VCaP (cell line): ENCODE measurements around the gene MND1.
"Not testable (repeated sequence)": the region's sequence is repeated elsewhere in the genome, so short reads cannot be mapped to it uniquely, and the experiment has no call there.

ENCODE experiments used
- H3K27ac ChIP-seq: fragments of 450-650 bp; 2 replicates; pipeline ENCODE4 v1.5.1; 2017
- CTCF ChIP-seq: fragments of 450-650 bp; conservative IDR thresholded peaks from 2 replicates; pipeline ENCODE4 v1.5.1; 2017; ENCODE audit warnings: mild to moderate bottlenecking, moderate library complexity

Gene MND1

GRCh38 chr4:153413842-153414241, 69.4 kb downstream of the MND1 start:
- no peak for TF ChIP-seq CTCF
- no peak overlapping the region for H3K27ac ChIP-seq

GRCh38 chr4:153416456-153416855, 72.0 kb downstream of the MND1 start:
- H3K27ac ChIP-seq: not testable (repeated sequence)

GRCh38 chr4:153418121-153418520, 73.6 kb downstream of the MND1 start:
- TF ChIP-seq CTCF: no peak
- H3K27ac ChIP-seq: no peak overlapping the region

- no peak overlapping the region for H3K27ac ChIP-seq
- TF ChIP-seq CTCF: no peak
Observed at GRCh38 chr4:153418558-153418957, 74.1 kb downstream of the MND1 start.

- no peak overlapping the region for H3K27ac ChIP-seq
- TF ChIP-seq CTCF: no peak
Observed at GRCh38 chr4:153419029-153419428, 74.5 kb downstream of the MND1 start.

- no peak overlapping the region for H3K27ac ChIP-seq
Observed at GRCh38 chr4:153419673-153420278, 75.3 kb downstream of the MND1 start.

GRCh38 chr4:153420361-153420760, 75.9 kb downstream of the MND1 start:
- TF ChIP-seq CTCF: no peak
- H3K27ac ChIP-seq: no peak overlapping the region

More at GRCh38 chr4:153419673-153420278, 75.3 kb downstream of the MND1 start:
- TF ChIP-seq CTCF: no peak

GRCh38 chr4:153421941-153422340, 77.5 kb downstream of the MND1 start:
- no peak overlapping the region for H3K27ac ChIP-seq
- TF ChIP-seq CTCF: no peak
